ENCODE measurements around the gene UBE2B.

- TF ChIP-seq, protein P1, sequence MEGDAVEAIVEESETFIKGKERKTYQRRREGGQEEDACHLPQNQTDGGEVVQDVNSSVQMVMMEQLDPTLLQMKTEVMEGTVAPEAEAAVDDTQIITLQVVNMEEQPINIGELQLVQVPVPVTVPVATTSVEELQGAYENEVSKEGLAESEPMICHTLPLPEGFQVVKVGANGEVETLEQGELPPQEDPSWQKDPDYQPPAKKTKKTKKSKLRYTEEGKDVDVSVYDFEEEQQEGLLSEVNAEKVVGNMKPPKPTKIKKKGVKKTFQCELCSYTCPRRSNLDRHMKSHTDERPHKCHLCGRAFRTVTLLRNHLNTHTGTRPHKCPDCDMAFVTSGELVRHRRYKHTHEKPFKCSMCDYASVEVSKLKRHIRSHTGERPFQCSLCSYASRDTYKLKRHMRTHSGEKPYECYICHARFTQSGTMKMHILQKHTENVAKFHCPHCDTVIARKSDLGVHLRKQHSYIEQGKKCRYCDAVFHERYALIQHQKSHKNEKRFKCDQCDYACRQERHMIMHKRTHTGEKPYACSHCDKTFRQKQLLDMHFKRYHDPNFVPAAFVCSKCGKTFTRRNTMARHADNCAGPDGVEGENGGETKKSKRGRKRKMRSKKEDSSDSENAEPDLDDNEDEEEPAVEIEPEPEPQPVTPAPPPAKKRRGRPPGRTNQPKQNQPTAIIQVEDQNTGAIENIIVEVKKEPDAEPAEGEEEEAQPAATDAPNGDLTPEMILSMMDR (IDR thresholded peaks at IDR 0.05): no peak
- no peak for TF ChIP-seq POLR2A (IDR thresholded peaks at IDR 0.05)
Measured at GRCh38 chr5:134418958-134419357, 47.6 kb downstream of the UBE2B start.

Measured in Peyer's patch (tissue), 4 donors.